ENCODE measurements around the gene INPP4A. TPM values are rescaled to one million over a fixed set of nuclear protein-coding genes. Genes with fewer than 3 reads are reported as not detected.
A peak's percentile ranks its signal among the peaks of the same experiment; 100 is the strongest.

The INPP4A gene
- total RNA-seq, 1 donor from 2014 or later, result 40.7 TPM

DNA sequence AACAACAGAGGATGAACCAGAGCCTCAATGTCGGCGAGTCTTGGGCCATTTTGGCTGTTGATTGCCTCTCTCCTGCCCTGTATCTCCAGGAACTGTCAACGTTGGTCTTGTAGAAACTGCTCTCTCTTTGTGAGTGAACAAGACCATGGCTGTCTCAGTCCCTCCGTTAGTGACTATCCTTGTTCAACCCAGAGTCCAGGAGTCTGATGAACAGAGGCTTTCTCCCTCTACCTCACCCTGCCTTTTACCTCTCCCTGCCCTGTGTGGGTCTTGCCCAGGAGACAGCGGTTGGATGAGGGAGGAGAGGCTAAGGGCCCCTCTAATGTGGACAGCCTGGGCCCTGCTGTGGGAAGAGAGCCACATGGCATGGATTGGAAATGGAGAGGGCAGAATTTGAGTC lies 32.8 kb downstream of the INPP4A start:
- Mint-ChIP-seq H3K9me3 (no peaks in the 10 kb centered on the region), H3K27ac (no peak overlapping the region), H3K27me3 (ENCODE audit: low read depth) (no peaks in the 10 kb centered on the region), H3K4me1 (peaks cover 51% of the 10 kb centered on the region), H3K4me3 (no peak overlapping the region), H3K36me3 (no peaks in the 10 kb centered on the region)
- TF ChIP-seq, protein P1, sequence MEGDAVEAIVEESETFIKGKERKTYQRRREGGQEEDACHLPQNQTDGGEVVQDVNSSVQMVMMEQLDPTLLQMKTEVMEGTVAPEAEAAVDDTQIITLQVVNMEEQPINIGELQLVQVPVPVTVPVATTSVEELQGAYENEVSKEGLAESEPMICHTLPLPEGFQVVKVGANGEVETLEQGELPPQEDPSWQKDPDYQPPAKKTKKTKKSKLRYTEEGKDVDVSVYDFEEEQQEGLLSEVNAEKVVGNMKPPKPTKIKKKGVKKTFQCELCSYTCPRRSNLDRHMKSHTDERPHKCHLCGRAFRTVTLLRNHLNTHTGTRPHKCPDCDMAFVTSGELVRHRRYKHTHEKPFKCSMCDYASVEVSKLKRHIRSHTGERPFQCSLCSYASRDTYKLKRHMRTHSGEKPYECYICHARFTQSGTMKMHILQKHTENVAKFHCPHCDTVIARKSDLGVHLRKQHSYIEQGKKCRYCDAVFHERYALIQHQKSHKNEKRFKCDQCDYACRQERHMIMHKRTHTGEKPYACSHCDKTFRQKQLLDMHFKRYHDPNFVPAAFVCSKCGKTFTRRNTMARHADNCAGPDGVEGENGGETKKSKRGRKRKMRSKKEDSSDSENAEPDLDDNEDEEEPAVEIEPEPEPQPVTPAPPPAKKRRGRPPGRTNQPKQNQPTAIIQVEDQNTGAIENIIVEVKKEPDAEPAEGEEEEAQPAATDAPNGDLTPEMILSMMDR (IDR thresholded peaks at IDR 0.05; ENCODE audit: unreplicated experiment), result no peak
- DNase-seq (ENCODE audit: low spot score in 2 of 2, unreplicated experiment in 2 of 2), result no peak

DNA sequence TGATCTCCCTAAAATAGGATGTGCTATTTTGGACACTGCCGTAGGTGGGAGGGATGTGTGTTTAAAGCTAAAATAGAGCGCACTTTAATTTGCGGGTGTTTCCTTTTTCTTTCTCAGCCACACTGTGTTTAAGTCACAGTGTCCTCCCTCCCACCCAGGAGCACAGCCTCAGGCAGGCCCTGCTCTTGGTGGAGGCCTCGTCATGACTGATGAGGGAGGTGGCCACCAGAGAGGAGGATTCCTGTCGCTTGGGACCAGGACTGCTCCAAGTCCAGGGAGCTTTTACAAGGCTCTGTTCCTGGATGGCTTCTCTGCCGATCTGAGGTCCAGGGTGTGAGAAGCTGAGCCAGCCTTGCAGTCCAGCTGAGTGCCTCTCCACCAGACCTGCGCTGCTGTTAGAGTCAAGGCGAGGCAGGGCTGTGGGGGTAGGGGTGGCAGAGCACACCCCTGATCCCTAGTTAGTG lies 33.5 kb downstream of the INPP4A start:
- TF ChIP-seq, protein P1 (IDR thresholded peaks at IDR 0.05; ENCODE audit: unreplicated experiment), result no peak
- Mint-ChIP-seq H3K27ac (no peak overlapping the region), H3K27me3 (ENCODE audit: low read depth) (no peaks in the 10 kb centered on the region), H3K9me3 (no peaks in the 10 kb centered on the region), H3K36me3 (no peaks in the 10 kb centered on the region), H3K4me1 (peaks cover 52% of the 10 kb centered on the region), H3K4me3 (no peak overlapping the region)
- no peak for DNase-seq (ENCODE audit: low spot score in 2 of 2, unreplicated experiment in 2 of 2)

DNA sequence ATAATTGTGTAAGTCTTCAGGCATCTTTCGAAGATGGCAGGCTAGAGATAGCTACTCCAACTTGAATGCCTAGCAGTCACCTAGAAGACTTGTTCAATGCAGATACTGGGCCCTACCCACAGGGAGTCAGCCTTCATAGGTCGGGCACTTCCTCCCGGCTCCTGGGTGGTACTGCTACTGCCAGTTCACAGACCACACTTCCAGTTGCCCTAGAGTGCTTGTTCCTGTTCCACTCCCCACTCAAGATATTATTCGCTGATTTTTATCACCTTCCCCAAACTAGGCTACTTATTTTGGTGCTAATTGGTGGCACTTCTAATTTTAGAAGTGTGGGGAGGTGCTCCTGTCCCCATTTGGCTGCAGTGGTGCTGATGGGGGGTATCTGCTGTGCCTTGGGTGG lies 34.2 kb downstream of the INPP4A start:
- TF ChIP-seq, protein P1 (IDR thresholded peaks at IDR 0.05; ENCODE audit: unreplicated experiment), result no peak
- Mint-ChIP-seq H3K36me3 (no peaks in the 10 kb centered on the region), H3K4me1 (peaks cover 55% of the 10 kb centered on the region), H3K9me3 (no peaks in the 10 kb centered on the region), H3K4me3 (no peak overlapping the region), H3K27me3 (ENCODE audit: low read depth) (no peaks in the 10 kb centered on the region), H3K27ac (no peak overlapping the region)
- DNase-seq (ENCODE audit: low spot score in 2 of 2, unreplicated experiment in 2 of 2), result no peak

DNA sequence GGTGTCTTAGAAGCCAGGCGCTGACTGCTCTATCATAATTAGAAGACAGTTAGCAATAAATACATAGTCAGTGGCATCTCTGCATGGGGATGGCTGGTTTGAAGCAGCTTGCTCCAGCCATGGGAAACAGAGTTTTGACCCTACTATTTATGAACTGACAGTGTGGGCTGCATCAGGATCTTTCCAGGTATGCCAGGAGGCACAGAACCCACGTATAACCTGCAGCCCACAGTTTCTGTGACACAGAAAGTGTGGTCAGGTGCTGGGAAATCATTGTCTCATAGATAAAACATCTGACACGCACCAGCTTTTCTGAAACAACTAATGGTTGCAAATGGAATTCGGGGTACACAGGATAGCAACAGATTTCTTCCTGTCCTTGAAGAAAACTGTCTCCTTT lies 34.7 kb downstream of the INPP4A start:
- Mint-ChIP-seq H3K36me3 (no peaks in the 10 kb centered on the region), H3K9me3 (no peaks in the 10 kb centered on the region), H3K4me1 (peaks cover 58% of the 10 kb centered on the region), H3K27me3 (ENCODE audit: low read depth) (no peaks in the 10 kb centered on the region), H3K27ac (peak overlapping the region; percentile 69), H3K4me3 (no peak overlapping the region)
- TF ChIP-seq, protein P1 (IDR thresholded peaks at IDR 0.05; ENCODE audit: unreplicated experiment), result no peak
- DNase-seq (ENCODE audit: low spot score in 2 of 2, unreplicated experiment in 2 of 2), result no peak

DNA sequence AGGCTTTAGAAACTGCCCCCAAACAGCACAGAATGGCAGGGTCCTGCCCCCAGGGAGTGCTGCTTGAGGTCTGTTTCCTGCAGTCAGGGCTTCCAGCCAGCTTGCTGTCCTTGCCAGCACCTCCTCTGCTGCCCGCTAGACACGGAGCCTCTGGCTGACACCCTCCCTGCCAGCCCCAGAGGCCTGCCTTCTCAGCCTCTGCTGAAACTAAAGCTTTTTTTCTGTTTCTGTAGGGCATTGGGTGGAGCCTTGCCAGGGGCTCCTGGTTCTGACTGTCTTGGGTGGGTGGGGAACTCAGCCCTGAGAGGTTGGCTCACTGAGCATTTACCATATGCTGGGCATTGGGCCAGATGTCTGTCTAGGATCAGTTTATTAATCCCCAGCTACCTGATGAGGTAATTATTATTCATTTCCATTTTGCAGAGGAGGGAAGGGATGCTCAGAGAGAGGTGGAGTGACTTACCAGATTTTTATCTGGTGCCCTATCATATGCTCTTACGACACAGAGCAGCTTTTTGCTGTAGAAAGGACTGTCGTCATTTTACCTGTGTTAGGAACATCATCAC lies 35.4 kb downstream of the INPP4A start:
- no peak overlapping the region for H3K4me3 Mint-ChIP-seq
- DNase-seq (ENCODE audit: low spot score in 2 of 2, unreplicated experiment in 2 of 2), result peak in 1 of 2 experiments; percentile 64
- H3K4me1 Mint-ChIP-seq, result peaks cover 62% of the 10 kb centered on the region
- H3K27me3 Mint-ChIP-seq (ENCODE audit: low read depth), result no peaks in the 10 kb centered on the region
- H3K36me3 Mint-ChIP-seq, result no peaks in the 10 kb centered on the region
- H3K27ac Mint-ChIP-seq, result peak overlapping the region; percentile 69
- no peaks in the 10 kb centered on the region for H3K9me3 Mint-ChIP-seq
- TF ChIP-seq, protein P1 (IDR thresholded peaks at IDR 0.05; ENCODE audit: unreplicated experiment), result no peak

DNA sequence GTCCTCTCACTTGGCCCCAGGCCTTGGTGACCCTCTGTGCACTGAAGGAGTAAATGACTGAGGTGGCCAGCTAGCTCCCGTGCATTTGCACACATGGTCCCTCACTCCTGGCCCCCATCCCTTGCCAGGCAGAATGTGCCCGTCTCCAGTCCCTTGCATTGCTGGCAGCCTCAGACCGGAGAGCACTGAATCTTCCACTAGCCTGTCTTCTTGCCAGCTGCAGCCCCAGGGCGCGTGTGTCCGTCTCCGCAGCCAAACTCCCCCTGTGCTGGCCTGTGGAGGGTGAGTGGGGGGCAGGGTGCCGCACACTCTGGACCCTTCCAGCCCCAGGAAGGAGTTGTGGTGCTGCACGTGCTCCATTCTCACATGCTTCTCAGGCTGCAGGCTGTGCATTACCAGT lies 35.9 kb downstream of the INPP4A start:
- H3K27me3 Mint-ChIP-seq (ENCODE audit: low read depth), result no peaks in the 10 kb centered on the region
- no peak overlapping the region for H3K27ac Mint-ChIP-seq
- H3K4me1 Mint-ChIP-seq, result peaks cover 61% of the 10 kb centered on the region
- no peaks in the 10 kb centered on the region for H3K36me3 Mint-ChIP-seq
- TF ChIP-seq, protein P1 (IDR thresholded peaks at IDR 0.05; ENCODE audit: unreplicated experiment), result no peak
- no peak for DNase-seq (ENCODE audit: low spot score in 2 of 2, unreplicated experiment in 2 of 2)
- no peak overlapping the region for H3K4me3 Mint-ChIP-seq
- H3K9me3 Mint-ChIP-seq, result no peaks in the 10 kb centered on the region
